GM12878 (cell line): Measurements from ENCODE around the gene TSGA10. TPM values are rescaled to one million over a fixed set of nuclear protein-coding genes. Genes with fewer than 3 reads are reported as not detected.

ENCODE experiments used
- BCL11A ChIP-seq: IDR thresholded peaks from 2 replicates; pipeline ENCODE4 v1.6.1; 2011; ENCODE audit warnings: low read depth, low read length
- BCLAF1 ChIP-seq: fragments of 450-650 bp; IDR thresholded peaks from 2 replicates; pipeline ENCODE4 v1.6.1; 2017; ENCODE audit warnings: antibody characterized with exemption, mild to moderate bottlenecking, moderate library complexity
- CUX1 ChIP-seq: IDR thresholded peaks from 2 replicates; pipeline ENCODE4 v1.6.1; 2012; ENCODE audit warnings: improper control_type of control experiment, low read depth, low read length; ENCODE audit not compliant: insufficient replicate concordance
- FOXM1 ChIP-seq: IDR thresholded peaks from 2 replicates; pipeline ENCODE4 v1.6.1; 2012; ENCODE audit warnings: low read depth, mild to moderate bottlenecking, inconsistent platforms, low read length, moderate library complexity
- HSF1 ChIP-seq: fragments of 150-350 bp; IDR thresholded peaks from 2 replicates; pipeline ENCODE4 v1.6.1; 2014; ENCODE audit warnings: mild to moderate bottlenecking, low read depth, low read length
- KLF5 ChIP-seq: fragments of 450-650 bp; IDR thresholded peaks from 2 replicates; pipeline ENCODE4 v1.6.1; 2014; ENCODE audit warnings: mild to moderate bottlenecking; ENCODE audit not compliant: partially characterized antibody
- MAX ChIP-seq: IDR thresholded peaks from 2 replicates; pipeline ENCODE4 v1.6.1; 2012; ENCODE audit warnings: low read depth, low read length, improper control_type of control experiment
- NR2C1 ChIP-seq: fragments of 450-650 bp; IDR thresholded peaks from 2 replicates; pipeline ENCODE4 v1.6.1; 2017; ENCODE audit warnings: antibody characterized with exemption, mild to moderate bottlenecking, moderate library complexity
- POU2F2 ChIP-seq: IDR thresholded peaks from 3 replicates; pipeline ENCODE4 v1.6.1; 2011; ENCODE audit warnings: low read depth, mild to moderate bottlenecking, low read length, borderline replicate concordance
- RAD51 ChIP-seq: fragments of 450-650 bp; IDR thresholded peaks from 2 replicates; pipeline ENCODE4 v1.6.1; 2016; ENCODE audit warnings: moderate library complexity, mild to moderate bottlenecking, inconsistent platforms
- RB1 ChIP-seq: fragments of 450-650 bp; formaldehyde crosslinking; IDR thresholded peaks from 2 replicates; pipeline ENCODE4 v1.6.1; 2017; ENCODE audit warnings: mild to moderate bottlenecking, borderline replicate concordance
- RBBP5 ChIP-seq: fragments of 200-600 bp; sonication (generic); conservative IDR thresholded peaks from 2 replicates; pipeline ENCODE4 v1.6.1; 2016
- SREBF1 ChIP-seq: IDR thresholded peaks from 2 replicates; pipeline ENCODE4 v1.6.1; 2012; ENCODE audit warnings: mild to moderate bottlenecking, low read length
- TARDBP ChIP-seq: IDR thresholded peaks from 2 replicates; pipeline ENCODE4 v1.6.1; 2016; ENCODE audit warnings: borderline replicate concordance
- YBX1 ChIP-seq: fragments of 450-650 bp; IDR thresholded peaks from 2 replicates; pipeline ENCODE4 v1.6.1; 2016; ENCODE audit warnings: antibody characterized with exemption
- ZBED1 ChIP-seq: IDR thresholded peaks from 2 replicates; pipeline ENCODE4 v1.6.1; 2016; ENCODE audit warnings: borderline replicate concordance
- ZNF24 ChIP-seq: fragments of 450-650 bp; IDR thresholded peaks from 2 replicates; pipeline ENCODE4 v1.6.1; 2017; ENCODE audit warnings: antibody characterized with exemption, mild to moderate bottlenecking
- ZZZ3 ChIP-seq: IDR thresholded peaks from 2 replicates; pipeline ENCODE4 v1.6.1; 2011; ENCODE audit warnings: low read depth; ENCODE audit not compliant: control insufficient read depth, insufficient read length
- polyA plus RNA-seq, 11 experiments: library from polyadenylated mRNA; depleted of rRNA in 4 of 11; unstranded in 6 of 11; stranded (reverse) in 5 of 11; fragments of >200 nt; fragmentation: Nextera tagmentation in 4 of 11; fragmentation: Illumina TruSeq in 1 of 11; extraction: Ambion mirVana in 4 of 11; extraction: Trizol in 1 of 11; gene quantifications; 1 replicate in 1 of 11; 2 replicates in 10 of 11; pipeline versions ENCODE4 v1.2.1 to v1.2.3, GENCODE V29; 2011 to 2016; ENCODE audit warnings: inconsistent platforms in 2 of 11, missing spikeins in 2 of 11, low read depth in 1 of 11
- total RNA-seq, 4 experiments: library from RNA; depleted of rRNA in 3 of 4; stranded (reverse); fragments of >200 nt in 3 of 4; fragmentation: Illumina TruSeq in 1 of 4; extraction: Trizol in 1 of 4; gene quantifications; 2 replicates each; pipeline versions ENCODE4 v1.2.1 to v1.2.3, GENCODE V29; 2013 to 2021

Gene TSGA10
- total and polyA plus RNA-seq, 10 of the 15 experiments (the other 5 are each of a cell fraction or from before 2014, with no cell fraction given), result 5.3 to 13.5 (median 8.6) TPM

- TF ChIP-seq MAX (no peak; the same call in 1 of the 2 replicates), ZBED1 (no peak; the same call in 1 of the 2 replicates), SREBF1 (peak; percentile 68; the same call in 1 of the 2 replicates), HSF1 (no peak), KLF5 (peak; percentile 80), CUX1 (no peak), RAD51 (peak; percentile 96), YBX1 (no peak), BCL11A (no peak), ZNF24 (peak; percentile 81; the same call in 1 of the 2 replicates), TARDBP (0 out of 2 replicates have a peak, but pooled peaks have one; percentile 78), POU2F2 (peak; percentile 95), ZZZ3 (peak; percentile 57), RBBP5 (0 out of 2 replicates have a peak, but pooled peaks have one; percentile 84), NR2C1 (peak; percentile 96), FOXM1 (0 out of 2 replicates have a peak, but pooled peaks have one; percentile 55), BCLAF1 (no peak), RB1 (peak; percentile 97)
Observed at GRCh38 chr2:99180755-99181623, 26.2 kb upstream of the TSGA10 start, which contains the start of the genes MITD1 and MRPL30 (continued).
